ENCODE measurements around the gene TRUB2.

Gene TRUB2, protein sequence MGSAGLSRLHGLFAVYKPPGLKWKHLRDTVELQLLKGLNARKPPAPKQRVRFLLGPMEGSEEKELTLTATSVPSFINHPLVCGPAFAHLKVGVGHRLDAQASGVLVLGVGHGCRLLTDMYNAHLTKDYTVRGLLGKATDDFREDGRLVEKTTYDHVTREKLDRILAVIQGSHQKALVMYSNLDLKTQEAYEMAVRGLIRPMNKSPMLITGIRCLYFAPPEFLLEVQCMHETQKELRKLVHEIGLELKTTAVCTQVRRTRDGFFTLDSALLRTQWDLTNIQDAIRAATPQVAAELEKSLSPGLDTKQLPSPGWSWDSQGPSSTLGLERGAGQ

DNA sequence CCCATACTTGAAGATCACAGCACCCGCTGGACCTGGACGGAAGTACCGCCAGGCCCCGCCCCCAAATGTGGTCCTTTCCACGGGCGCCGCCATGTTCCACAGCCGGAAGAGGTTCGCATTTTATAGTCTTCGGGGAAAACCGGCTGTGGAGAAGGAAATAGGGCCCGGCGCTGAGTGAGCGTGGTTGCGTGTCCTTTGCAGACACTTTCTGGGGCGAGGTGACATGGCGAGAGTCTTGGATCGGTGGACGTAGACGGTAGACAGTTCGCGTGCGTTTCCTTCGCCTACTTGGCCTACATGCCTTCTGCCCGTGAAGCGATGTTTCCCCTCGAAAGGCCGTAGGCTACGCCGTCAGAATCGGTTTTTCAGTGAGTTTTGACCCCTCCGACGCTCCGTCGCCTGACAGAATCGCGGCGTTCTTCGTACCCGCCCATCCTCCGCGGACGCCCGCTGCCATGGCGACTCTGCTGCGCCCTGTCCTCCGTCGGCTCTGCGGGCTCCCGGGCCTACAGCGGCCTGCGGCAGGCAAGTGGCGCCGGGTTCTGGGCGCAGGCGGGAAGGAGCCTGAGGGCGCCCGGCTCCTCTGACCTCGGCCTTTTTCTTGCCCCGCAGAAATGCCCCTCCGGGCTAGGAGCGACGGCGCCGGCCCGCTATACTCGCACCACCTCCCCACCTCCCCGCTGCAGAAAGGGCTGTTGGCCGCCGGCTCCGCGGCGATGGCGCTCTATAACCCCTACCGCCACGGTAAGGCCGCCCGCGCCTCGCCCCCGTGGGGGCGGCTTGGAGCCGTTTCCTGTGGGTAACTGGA lies at the start of gene TRUB2, which contains the start of gene COQ4:
TRUB2 (minus strand) TSS at position 44 of the 808 bp plus-strand sequence; CDS start at position 5, 39 bp downstream.
COQ4 (plus strand) TSS at position 436 of the 808 bp plus-strand sequence; CDS start at position 456, 20 bp downstream.
- H3K4me1 ChIP-seq, result peaks cover 0 to 36% (median 20%) of the 10 kb centered on the region in 4 donors
- TF ChIP-seq, protein P1, sequence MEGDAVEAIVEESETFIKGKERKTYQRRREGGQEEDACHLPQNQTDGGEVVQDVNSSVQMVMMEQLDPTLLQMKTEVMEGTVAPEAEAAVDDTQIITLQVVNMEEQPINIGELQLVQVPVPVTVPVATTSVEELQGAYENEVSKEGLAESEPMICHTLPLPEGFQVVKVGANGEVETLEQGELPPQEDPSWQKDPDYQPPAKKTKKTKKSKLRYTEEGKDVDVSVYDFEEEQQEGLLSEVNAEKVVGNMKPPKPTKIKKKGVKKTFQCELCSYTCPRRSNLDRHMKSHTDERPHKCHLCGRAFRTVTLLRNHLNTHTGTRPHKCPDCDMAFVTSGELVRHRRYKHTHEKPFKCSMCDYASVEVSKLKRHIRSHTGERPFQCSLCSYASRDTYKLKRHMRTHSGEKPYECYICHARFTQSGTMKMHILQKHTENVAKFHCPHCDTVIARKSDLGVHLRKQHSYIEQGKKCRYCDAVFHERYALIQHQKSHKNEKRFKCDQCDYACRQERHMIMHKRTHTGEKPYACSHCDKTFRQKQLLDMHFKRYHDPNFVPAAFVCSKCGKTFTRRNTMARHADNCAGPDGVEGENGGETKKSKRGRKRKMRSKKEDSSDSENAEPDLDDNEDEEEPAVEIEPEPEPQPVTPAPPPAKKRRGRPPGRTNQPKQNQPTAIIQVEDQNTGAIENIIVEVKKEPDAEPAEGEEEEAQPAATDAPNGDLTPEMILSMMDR (IDR thresholded peaks at IDR 0.05), result no peak
- H3K4me3 ChIP-seq, result peak within 1 kb of the TSS; percentile 83 to 91
- peaks cover 6 to 60% (median 23%) of the 10 kb centered on the region in 3 donors for H3K36me3 ChIP-seq
- peak within 1 kb of the TSS; percentile 80 to 83 for H3K27ac ChIP-seq
- intact Hi-C loops (cut with DNase I; ENCODE audit: low total_unique reads), result no loop called here
- no peaks in the 10 kb centered on the region for H3K9me3 ChIP-seq
- H3K27me3 ChIP-seq, result no peaks in the 10 kb centered on the region
- peak; percentile 95 for DNase-seq

DNA sequence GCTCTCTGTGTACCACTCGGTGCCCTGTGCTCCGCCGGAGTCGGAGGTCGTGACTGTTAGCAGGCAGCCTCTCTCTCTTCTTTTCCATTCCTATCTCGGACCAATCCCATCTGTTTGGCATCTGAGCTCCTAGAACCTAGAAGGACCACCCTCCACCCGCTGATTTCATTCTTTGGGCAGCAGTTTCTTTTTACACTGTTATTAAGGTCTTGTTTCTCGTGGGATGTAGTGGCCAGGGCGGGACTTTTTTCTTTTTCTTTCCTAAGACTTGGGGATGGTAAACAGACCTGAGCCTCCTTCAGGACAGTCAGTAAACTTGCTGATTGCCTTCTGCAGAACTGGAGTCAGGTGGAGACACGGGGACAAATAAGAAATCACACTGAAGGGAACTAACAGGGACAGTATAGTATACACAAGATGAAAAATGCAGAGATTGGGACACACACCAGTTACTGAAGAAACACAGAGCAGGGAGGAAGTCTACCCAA lies 49.4 kb upstream of the TRUB2 start:
- H3K36me3 ChIP-seq, result peaks cover 0 to 33% (median 8%) of the 10 kb centered on the region in 3 donors
- intact Hi-C loops (cut with DNase I; ENCODE audit: low total_unique reads), result no loop called here
- TF ChIP-seq, protein P1 (IDR thresholded peaks at IDR 0.05), result no peak
- H3K27me3 ChIP-seq, result no peaks in the 10 kb centered on the region
- H3K4me3 ChIP-seq, result peak overlapping the region; percentile 60 to 92
- peaks cover 0 to 29% (median 18%) of the 10 kb centered on the region in 4 donors for H3K4me1 ChIP-seq
- DNase-seq, result no peak
- no peaks in the 10 kb centered on the region for H3K9me3 ChIP-seq
- H3K27ac ChIP-seq, result peak overlapping the region; percentile 88 to 90

DNA sequence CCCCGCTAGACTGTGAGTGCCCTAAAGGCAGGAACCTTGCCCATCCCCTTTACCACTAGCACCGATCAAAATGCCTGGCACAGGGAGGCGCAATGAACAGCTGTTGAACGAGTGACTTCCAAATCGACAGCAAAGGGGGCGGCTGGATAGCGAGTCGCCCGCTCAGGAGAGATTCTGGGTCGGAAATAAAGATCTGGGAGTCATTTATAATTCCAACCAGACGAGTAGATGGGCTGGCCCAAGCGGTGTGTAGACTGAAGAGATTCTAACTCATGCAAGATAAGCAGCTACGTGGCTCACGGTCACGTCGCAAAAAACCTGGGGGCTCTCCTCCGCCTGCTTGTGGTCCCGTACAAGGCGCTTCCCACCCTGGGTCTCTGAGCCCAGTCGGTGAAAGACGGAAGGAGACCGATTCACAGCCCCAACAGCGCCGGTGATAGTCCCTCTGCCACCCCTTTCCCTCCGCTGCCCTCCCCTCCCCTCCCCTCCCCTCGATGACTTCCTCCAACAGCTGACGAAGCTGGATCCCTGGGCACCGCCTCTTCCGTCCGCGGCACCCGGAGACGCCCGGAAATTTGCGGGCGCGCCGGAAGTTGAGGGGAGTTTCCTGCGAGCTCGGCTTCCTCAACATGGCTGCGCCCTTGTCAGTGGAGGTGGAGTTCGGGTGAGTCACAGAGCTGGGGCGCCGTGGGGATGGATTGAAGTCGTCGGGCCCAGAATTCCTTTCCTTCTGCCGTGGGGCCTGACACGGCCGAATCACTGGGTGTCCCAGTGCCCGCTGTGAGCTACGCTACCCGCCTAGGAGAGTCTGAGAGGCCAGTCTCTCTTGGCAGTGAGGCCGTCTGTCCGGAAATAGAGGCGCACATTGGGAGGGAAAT lies 48.7 kb upstream of the TRUB2 start, which contains the start of gene URM1:
URM1 (plus strand) TSS at position 623 of the 878 bp plus-strand sequence; CDS start at position 630, 7 bp downstream.
- H3K27me3 ChIP-seq, result no peaks in the 10 kb centered on the region
- DNase-seq, result peak; percentile 92 to 98
- peaks cover 0 to 29% (median 18%) of the 10 kb centered on the region in 4 donors for H3K4me1 ChIP-seq
- H3K36me3 ChIP-seq, result peaks cover 0 to 31% (median 8%) of the 10 kb centered on the region in 3 donors
- H3K27ac ChIP-seq, result peak within 1 kb of the TSS; percentile 88 to 90
- TF ChIP-seq, protein P1 (IDR thresholded peaks at IDR 0.05), result no peak
- no peaks in the 10 kb centered on the region for H3K9me3 ChIP-seq
- peak within 1 kb of the TSS; percentile 60 to 92 for H3K4me3 ChIP-seq
- intact Hi-C loops (cut with DNase I; ENCODE audit: low total_unique reads), result no loop called here

DNA sequence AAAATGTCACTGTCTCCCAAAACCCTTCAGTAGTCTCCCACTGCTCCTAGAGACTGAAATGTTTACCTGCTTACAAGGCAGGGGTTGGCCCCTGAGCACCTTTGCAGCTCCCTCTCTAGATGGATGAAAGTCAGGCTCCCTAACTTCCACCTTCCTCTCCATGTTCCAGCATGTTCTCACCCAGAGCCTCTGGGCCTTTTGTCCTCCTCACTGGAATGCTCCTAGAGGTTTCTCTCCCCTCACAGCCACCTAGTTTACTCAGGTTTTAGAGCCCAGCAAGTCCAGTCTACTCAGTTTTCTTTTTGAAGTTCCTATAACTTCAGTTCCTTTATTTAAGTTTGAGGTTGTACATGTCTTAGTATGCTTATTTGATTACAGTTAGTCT lies 48.1 kb upstream of the TRUB2 start:
- intact Hi-C loops (cut with DNase I; ENCODE audit: low total_unique reads), result no loop called here
- TF ChIP-seq, protein P1 (IDR thresholded peaks at IDR 0.05), result no peak

More for the DNA sequence above, 48.1 kb upstream of the TRUB2 start:
- peak overlapping the region; percentile 60 to 92 for H3K4me3 ChIP-seq
- peaks cover 0 to 24% (median 8%) of the 10 kb centered on the region in 3 donors for H3K36me3 ChIP-seq
- H3K9me3 ChIP-seq, result no peaks in the 10 kb centered on the region
- H3K27me3 ChIP-seq, result peaks cover 0 to 5% of the 10 kb centered on the region in 2 donors
- H3K4me1 ChIP-seq, result peaks cover 0 to 30% (median 18%) of the 10 kb centered on the region in 4 donors
- DNase-seq, result no peak
- H3K27ac ChIP-seq, result peak overlapping the region; percentile 88 to 90

All from tibial artery (tissue), 4 donors.